ENCODE results near the gene ACTR3. TPM values are rescaled to one million over a fixed set of nuclear protein-coding genes. Genes with fewer than 3 reads are reported as not detected.
"Not testable (repeated sequence)": the region's sequence is repeated elsewhere in the genome, so short reads cannot be mapped to it uniquely, and the experiment has no call there.

Gene ACTR3
- total and polyA plus RNA-seq, 2 of the 4 experiments (the other 2 are of a cell fraction) = 246 to 307 TPM

GRCh38 chr2:113950906-113951305 lies 61.0 kb downstream of the ACTR3 start:
- H3K56ac ChIP-seq (ENCODE audit: extremely low read depth, insufficient read depth, low read length); intact Hi-C loops (cut with micrococcal nuclease); H2AK9ac ChIP-seq (replicated peaks; ENCODE audit: low read depth, low read length, poor library complexity); H2BK120ac ChIP-seq (ENCODE audit: low read depth, low read length); H3K27ac ChIP-seq (ENCODE audit: insufficient read depth, low read length); BruUV-seq (replicated peaks); H3K23ac ChIP-seq (ENCODE audit: low read depth, low read length); in situ Hi-C loops (cut with MboI; ENCODE audit: low sequenced_read_pairs); POLR2A ChIA-PET (ENCODE audit: unreplicated experiment); ATAC-seq (ENCODE audit: low read depth); H2BK20ac ChIP-seq (ENCODE audit: low read depth, low read length); H4K8ac ChIP-seq (ENCODE audit: low read depth in 2 of 2, low read length in 2 of 2); H4K91ac ChIP-seq (ENCODE audit: insufficient read depth, low read depth, low read length); DNase-seq; H3K9me1 ChIP-seq (ENCODE audit: insufficient read depth, low read length); H3K9ac ChIP-seq (ENCODE audit: low read depth, low read length); dilution Hi-C loops (cut with HindIII; ENCODE audit: low sequenced_read_pairs, unreplicated experiment); H2BK5ac ChIP-seq (ENCODE audit: low read depth, low read length, poor library complexity, severe bottlenecking); H4K5ac ChIP-seq (ENCODE audit: low read depth, low read length); H2AK5ac ChIP-seq (ENCODE audit: low read depth, low read length); H2AFZ ChIP-seq (replicated peaks; ENCODE audit: low read length, poor library complexity); H3K4me3 ChIP-seq (ENCODE audit: insufficient read depth, low read depth, low read length); H3K18ac ChIP-seq (ENCODE audit: low read depth, low read length); H2BK15ac ChIP-seq (ENCODE audit: low read depth, low read length); H3K14ac ChIP-seq (replicated peaks; ENCODE audit: low read depth, low read length); H3K4me1 ChIP-seq (ENCODE audit: control insufficient read depth, insufficient read depth, low read length); H3K4ac ChIP-seq (ENCODE audit: low read depth, low read length); H3K4me2 ChIP-seq (ENCODE audit: low read depth, low read length); H3K9me3 ChIP-seq (ENCODE audit: control insufficient read depth, insufficient read depth, low read length); CTCF ChIA-PET; H3K27me3 ChIP-seq (ENCODE audit: control insufficient read depth, insufficient read depth, low read length): not testable (repeated sequence)
- no CpG with 5 or more reads among the region's 3 CpGs for WGBS, 2 experiments (ENCODE audit: extremely low coverage in 2 of 2, insufficient read length in 1 of 2)
- Histone ChIP-seq H3K36me3 (ENCODE audit: control insufficient read depth, insufficient read depth, low read length) (peaks cover 43% of the 10 kb centered on the region), H3K79me1 (ENCODE audit: low read depth in 1 of 2, low read length in 2 of 2) (peaks cover 29 to 48% of the 10 kb centered on the region in 2 experiments), H4K20me1 (ENCODE audit: insufficient read depth, low read length) (peaks cover 29% of the 10 kb centered on the region)
